Stimulated activated CD4-positive, alpha-beta T cell treated with anti-CD3 and anti-CD28 coated beads, Interleukin-2, amount 100 ng/mL, for 48 hours (primary cell): ENCODE data around the gene DLG5.

Experiments
- DNase-seq, 2 donors: peaks; one replicate each; pipeline ENCODE4 v3.0.0-alpha.2; 2020

The DLG5 gene

GRCh38 chr10:77946084-77946483 is 19.5 kb upstream of the DLG5 start:
- DNase-seq: no peak

DNA sequence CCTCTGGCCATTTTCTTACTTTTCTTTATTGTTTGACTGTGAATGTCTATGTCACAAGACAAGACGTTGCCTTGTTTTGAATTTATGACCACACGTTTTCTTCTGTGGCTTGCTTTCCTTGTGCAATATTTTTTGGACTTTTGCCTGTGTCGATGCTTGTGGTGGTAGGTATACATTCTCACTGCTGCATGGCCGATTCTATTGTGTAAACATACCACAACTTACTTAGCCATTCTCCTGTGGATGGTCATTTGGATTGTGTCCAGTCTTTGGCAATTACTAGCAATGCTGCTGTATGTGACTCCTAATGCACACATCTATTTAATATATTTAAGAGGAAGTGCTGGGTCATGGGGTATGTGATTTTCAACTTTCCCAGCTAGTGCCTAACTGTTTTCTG is 18.0 kb upstream of the DLG5 start:
- no peak for DNase-seq

DNA sequence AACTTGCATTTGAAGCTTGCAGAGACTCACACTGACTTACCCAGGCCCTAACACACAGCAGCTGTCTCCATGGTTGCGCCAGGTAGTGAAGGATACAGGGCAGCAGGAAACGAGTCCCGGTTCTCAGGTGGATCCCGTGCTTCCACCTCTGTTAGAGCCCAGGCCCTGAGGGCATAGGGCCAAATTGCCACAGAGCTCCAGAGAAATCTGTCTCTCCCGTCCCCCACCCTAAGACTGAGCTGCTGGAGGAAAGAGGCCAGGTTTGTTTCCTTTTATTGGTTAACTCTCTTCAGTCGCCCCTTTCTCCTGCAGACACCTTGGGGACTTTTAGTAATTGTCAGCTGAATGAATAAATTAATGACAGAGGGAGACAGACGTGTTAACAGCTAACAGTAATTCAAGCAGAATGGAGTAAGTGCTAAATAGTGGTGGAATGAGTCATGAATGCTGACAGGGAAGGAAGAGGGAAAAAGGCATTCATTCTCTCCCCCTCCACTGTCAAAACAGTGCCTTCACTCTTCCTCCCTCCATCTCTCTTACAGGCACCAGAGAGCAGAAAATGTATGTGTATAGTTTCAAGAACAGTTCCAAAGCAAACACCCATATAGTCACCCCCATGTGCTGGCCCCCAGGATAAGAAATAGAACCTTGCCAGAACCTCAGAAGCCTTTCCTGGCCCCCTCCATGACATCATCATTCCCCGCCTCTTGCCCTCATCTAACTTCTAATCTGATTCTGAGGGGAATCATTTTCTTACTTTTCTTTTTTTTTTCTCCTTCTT is 16.8 kb upstream of the DLG5 start:
- no peak for DNase-seq

DNA sequence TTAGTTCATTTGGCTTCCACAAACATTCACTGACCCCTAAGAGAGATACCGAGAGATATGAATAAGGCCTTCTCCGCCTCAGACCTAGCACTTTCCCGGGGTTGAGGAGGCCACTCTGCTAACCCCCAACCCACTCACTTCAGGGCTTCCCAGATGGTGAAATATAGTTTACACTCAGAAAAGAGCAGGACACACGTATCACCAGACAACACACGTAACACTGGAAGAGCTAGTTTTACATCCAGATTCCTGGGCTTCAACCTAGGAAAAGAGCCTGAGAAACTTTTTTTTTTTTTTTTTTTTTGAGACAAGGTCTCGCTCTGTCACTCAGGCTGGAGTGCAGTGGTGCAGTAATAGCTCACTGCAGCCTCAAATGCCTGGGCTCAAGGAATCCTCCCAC is 15.2 kb upstream of the DLG5 start:
- no peak for DNase-seq

- no peak for DNase-seq
These were observed 14.1 kb upstream of the DLG5 start for GRCh38 chr10:77940627-77941026.

GRCh38 chr10:77940225-77940624 is 13.7 kb upstream of the DLG5 start:
- DNase-seq: no peak

GRCh38 chr10:77939561-77940001 is 13.0 kb upstream of the DLG5 start:
- DNase-seq: no peak

DNA sequence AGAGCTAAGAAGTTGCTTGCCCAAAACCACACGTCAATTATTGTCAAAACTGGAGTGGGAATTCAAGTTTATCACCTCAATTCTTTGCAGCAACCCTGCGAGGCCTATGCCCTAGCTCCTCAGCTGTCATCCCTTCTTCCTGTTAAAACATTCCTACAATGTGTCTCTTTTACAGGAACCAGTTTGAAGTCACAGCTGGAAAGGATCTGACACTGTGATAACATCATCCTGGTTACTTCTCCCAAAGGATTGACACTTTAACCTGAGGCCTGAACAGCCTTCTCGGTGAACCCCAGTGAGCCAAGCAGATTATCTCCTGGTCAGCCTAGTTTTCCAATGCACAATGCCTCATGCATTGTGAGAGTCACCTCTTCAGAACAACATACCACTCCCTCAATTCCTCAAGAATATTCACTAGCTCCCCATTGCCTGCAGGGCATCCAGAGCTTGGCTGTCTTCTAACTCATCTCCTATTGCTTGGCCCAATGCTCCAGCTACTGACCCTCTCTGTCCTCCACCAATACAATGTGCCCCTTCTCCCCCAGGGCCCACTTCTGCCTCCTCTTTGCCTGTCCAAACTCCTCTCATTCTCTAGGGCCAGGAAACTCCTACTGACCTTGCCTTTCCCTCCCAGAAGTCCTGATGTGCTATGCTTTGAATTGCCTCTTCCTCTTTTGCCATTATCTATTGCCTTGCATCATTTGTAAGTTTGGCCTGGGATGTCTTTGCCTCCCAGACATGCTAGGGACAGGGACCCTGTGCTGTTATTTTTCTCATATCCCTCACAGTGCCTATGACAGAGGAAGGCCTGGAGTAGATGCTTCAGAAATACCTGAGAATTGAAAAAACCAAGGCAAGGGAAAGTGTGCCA is 10.4 kb upstream of the DLG5 start:
- no peak for DNase-seq

GRCh38 chr10:77932016-77932715 is 5.6 kb upstream of the DLG5 start:
- no peak for DNase-seq

DNA sequence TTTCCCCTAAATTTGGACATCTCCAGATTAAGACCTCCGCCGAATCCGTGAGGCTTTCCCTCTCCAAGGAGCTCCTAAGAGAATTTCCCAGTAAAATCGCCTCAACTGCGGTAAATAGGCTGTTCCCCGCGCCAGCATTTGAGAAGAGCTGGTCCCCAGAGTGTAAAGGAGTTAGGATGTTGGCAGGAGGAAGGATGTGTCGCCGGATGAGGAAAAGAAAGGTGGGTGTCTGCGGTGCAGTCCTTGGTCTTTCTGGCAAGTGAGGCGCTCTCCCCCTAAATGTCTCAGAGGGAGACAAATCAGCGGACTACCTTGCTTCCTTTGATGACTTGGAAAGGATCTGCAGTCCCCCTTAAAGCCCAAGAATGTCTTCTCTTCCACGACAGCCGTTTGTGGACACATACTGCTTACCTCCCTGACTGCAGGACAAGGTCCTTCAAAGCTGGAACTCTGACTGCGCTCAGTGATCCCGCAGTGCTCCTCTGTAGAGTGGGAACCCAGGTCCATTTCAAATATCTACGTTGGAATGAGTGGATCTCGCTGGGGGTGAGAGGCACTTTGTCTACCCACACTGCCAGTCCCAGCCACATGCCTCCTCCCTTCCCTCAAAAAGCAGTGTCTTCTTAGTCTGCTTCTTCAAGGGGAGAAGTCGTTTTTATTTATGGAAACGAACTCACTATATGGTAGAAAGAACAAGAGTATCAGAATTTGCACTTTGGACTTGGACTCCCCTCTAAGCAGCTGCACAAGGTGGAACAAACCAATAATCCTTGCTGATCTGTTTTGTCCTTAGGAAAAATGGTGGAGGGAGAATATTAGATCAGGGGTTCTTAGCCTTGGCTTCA is 1.1 kb upstream of the DLG5 start:
- no peak for DNase-seq

- DNase-seq: peak; percentile 11 to 23
These were observed 575 bp downstream of the DLG5 start for GRCh38 chr10:77925795-77926565.

- no peak for DNase-seq
These were observed 1.2 kb downstream of the DLG5 start for GRCh38 chr10:77925410-77925794.

- DNase-seq: no peak
These were observed 3.9 kb downstream of the DLG5 start for GRCh38 chr10:77922566-77923179.

DNA sequence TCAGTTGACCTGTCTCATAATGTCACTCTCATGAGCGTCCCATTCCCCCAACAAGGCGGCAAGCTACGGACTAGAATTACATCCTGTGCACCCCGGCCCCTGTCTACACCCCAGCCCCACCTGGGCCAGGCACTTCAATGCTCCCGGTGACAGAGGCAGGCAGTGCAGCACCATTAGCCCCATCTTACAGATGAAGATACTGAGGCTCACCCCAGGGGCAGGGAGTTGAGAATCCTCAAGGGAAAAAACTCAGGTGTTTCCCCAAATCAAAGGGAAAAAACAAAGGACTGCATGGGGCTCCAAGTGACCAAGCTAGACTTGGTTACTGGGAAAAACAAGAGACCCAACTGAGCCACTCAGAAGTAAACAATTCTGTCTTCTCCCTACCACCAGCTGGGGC is 4.5 kb downstream of the DLG5 start:
- no peak for DNase-seq

DNA sequence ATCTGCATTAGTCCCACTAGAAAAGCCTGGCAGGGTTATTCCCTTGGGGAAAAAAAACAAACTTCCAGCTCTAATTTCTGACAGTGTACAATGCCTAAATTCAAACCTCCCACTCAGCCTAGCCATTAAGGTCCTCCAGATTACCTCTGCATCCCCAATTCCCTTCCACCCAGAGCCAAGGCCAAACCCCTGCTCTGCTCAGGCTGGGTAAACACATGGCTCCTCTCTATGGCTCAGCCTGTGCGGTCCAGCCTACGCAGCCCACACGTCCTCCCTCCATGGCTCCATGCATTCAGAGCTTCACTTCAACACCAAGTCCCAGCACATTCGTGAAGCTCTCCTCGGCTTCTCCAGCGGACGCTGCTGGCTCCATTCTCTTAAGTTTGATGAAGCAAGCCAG is 5.2 kb downstream of the DLG5 start:
- no peak for DNase-seq

DNA sequence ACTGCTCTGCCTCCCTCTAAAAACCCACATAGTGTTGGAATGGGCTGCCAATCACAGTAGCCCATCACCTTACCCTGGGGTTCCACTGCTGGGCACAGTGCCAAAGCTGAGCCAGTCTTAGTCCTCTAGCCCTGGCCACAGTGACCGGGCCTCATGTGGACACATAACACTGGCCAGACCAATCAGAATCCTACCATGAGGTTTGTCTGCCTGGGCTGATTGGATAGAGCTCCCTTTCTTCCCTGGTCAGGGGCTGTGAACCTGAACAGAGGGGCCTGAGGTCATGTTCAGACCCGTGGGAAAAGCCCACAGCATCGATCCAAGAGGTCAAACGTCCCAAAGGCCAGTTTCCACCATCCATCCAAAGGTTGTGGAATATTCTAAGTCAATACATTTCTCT is 6.1 kb downstream of the DLG5 start:
- no peak for DNase-seq

GRCh38 chr10:77919713-77920108 is 6.8 kb downstream of the DLG5 start:
- DNase-seq: no peak

DNA sequence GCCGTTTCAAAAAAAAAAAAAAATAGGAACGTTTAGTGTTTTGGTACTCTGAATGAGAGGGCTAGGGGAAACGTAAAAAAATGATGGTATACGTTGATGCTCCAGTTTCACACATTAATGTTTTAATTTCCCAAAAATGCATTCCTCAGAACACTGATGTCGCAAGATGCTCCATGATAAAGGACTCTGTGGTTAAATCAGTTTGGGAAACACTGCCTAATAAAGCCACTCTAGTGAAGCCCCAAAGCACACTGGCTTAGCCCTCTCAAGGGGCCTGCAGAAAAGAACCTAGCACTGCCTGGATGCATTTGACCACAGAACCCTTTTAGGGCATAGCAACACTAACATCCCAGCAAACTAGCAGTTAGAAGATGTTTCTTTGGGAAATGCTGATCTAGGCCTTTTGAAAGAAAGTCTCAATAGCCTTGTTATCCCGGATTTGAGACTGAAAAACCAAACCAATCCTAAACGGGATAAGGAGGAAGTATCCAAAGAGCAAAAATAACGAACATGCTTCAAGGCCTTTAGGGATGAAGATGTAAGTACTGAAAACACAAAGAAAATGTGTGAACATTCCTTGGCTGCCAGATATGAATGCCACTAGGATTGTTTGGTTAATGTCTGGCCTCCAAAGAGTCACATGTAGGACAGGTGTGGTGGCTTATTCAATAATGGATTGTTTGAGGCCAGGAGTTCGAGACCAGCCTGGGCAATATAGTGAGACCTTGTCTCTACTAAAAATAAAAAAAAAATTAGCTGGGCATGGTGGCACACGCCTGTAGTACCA is 11.0 kb downstream of the DLG5 start:
- no peak for DNase-seq

- DNase-seq: no peak
These were observed 13.5 kb downstream of the DLG5 start for GRCh38 chr10:77913090-77913489.

GRCh38 chr10:77912576-77912975 is 14.0 kb downstream of the DLG5 start:
- DNase-seq: no peak
